HCT116 (cell line): ENCODE measurements around the gene RAP1GAP2.

Experiments
- EZH2 ChIP-seq: fragments of 200-600 bp; sonication (generic); IDR thresholded peaks from 2 replicates; pipeline ENCODE4 v1.6.1; 2017; ENCODE audit warnings: antibody characterized with exemption, mixed run types
- POLR2A ChIP-seq: IDR thresholded peaks from 2 replicates; pipeline ENCODE4 v1.7.0; 2011; ENCODE audit warnings: borderline replicate concordance; ENCODE audit not compliant: insufficient read depth, insufficient read length; ENCODE audit errors: extremely low read depth
- POLR2AphosphoS5 ChIP-seq: IDR thresholded peaks from 2 replicates; pipeline ENCODE4 v1.6.1; 2011; ENCODE audit warnings: mild to moderate bottlenecking, low read depth, low read length, moderate library complexity
- SIN3A ChIP-seq: IDR thresholded peaks from 2 replicates; pipeline ENCODE4 v1.6.1; 2012; ENCODE audit warnings: low read depth
- SP1 ChIP-seq: IDR thresholded peaks from 2 replicates; pipeline ENCODE4 v1.6.1; 2012; ENCODE audit warnings: low read depth
- TCF7L2 ChIP-seq: IDR thresholded peaks from 2 replicates; pipeline ENCODE4 v1.7.0; 2011; ENCODE audit warnings: borderline replicate concordance, inconsistent platforms; ENCODE audit not compliant: insufficient read depth, insufficient read length; ENCODE audit errors: extremely low read depth
- TF ChIP-seq, protein P1 (sequence below), 3 experiments: fragments of 200-600 bp in 1 of 3; sonication (generic) in 1 of 3; IDR thresholded peaks in 2 of 3; conservative IDR thresholded peaks in 1 of 3; 2 replicates each; pipeline ENCODE4 v1.5.1; 2012 to 2017; ENCODE audit warnings: low read depth in 2 of 3, low read length in 2 of 3, antibody characterized with exemption in 1 of 3, borderline replicate concordance in 1 of 3, control low read depth in 1 of 3, mild to moderate bottlenecking in 1 of 3, mixed read lengths in 1 of 3, mixed run types in 1 of 3, moderate library complexity in 1 of 3; ENCODE audit not compliant: insufficient read depth in 1 of 3
- TF ChIP-seq, protein P2 (sequence below): IDR thresholded peaks from 2 replicates; pipeline ENCODE4 v1.6.1; 2012; ENCODE audit warnings: low read depth
- TF ChIP-seq, protein P3 (sequence below): IDR thresholded peaks from 2 replicates; pipeline ENCODE4 v1.6.1; 2012
- TF ChIP-seq, protein P4 (sequence below): IDR thresholded peaks from 2 replicates; pipeline ENCODE4 v1.6.1; 2012

DNA sequence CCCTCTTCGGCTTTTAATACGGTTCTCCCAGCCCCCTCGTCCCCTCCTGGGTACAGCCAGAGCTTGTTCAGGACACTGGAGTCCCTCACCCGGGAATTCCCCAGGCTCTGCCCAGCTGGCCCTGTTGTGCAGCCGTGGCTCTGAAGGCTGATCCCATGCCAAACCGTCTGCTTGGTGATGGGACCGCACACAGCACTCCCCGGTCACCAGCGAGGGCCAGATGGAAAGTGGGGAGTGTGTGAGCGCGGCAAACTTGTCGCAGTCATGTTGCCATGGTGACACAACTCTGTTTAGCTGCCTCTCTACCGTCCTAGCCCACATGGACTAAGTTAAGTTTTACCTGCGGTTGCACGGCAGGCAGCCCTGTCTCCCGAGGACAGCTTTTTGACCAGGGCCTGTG, 107.9 kb downstream of the RAP1GAP2 start:
- TF ChIP-seq, protein P1, sequence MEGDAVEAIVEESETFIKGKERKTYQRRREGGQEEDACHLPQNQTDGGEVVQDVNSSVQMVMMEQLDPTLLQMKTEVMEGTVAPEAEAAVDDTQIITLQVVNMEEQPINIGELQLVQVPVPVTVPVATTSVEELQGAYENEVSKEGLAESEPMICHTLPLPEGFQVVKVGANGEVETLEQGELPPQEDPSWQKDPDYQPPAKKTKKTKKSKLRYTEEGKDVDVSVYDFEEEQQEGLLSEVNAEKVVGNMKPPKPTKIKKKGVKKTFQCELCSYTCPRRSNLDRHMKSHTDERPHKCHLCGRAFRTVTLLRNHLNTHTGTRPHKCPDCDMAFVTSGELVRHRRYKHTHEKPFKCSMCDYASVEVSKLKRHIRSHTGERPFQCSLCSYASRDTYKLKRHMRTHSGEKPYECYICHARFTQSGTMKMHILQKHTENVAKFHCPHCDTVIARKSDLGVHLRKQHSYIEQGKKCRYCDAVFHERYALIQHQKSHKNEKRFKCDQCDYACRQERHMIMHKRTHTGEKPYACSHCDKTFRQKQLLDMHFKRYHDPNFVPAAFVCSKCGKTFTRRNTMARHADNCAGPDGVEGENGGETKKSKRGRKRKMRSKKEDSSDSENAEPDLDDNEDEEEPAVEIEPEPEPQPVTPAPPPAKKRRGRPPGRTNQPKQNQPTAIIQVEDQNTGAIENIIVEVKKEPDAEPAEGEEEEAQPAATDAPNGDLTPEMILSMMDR (IDR thresholded peaks at IDR 0.05 in 2 of 3, conservative IDR thresholded peaks at IDR 0.05 in 1 of 3; ENCODE audit: borderline replicate concordance in 1 of 3, insufficient read depth in 1 of 3, low read depth in 2 of 3, low read length in 2 of 3), result no peak
- TF ChIP-seq POLR2A (no peak), SIN3A (no peak), POLR2AphosphoS5 (no peak), SP1 (no peak), TCF7L2 (no peak), EZH2 (no peak)
- TF ChIP-seq, protein P2, sequence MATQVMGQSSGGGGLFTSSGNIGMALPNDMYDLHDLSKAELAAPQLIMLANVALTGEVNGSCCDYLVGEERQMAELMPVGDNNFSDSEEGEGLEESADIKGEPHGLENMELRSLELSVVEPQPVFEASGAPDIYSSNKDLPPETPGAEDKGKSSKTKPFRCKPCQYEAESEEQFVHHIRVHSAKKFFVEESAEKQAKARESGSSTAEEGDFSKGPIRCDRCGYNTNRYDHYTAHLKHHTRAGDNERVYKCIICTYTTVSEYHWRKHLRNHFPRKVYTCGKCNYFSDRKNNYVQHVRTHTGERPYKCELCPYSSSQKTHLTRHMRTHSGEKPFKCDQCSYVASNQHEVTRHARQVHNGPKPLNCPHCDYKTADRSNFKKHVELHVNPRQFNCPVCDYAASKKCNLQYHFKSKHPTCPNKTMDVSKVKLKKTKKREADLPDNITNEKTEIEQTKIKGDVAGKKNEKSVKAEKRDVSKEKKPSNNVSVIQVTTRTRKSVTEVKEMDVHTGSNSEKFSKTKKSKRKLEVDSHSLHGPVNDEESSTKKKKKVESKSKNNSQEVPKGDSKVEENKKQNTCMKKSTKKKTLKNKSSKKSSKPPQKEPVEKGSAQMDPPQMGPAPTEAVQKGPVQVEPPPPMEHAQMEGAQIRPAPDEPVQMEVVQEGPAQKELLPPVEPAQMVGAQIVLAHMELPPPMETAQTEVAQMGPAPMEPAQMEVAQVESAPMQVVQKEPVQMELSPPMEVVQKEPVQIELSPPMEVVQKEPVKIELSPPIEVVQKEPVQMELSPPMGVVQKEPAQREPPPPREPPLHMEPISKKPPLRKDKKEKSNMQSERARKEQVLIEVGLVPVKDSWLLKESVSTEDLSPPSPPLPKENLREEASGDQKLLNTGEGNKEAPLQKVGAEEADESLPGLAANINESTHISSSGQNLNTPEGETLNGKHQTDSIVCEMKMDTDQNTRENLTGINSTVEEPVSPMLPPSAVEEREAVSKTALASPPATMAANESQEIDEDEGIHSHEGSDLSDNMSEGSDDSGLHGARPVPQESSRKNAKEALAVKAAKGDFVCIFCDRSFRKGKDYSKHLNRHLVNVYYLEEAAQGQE, result no peak
- TF ChIP-seq, protein P3, sequence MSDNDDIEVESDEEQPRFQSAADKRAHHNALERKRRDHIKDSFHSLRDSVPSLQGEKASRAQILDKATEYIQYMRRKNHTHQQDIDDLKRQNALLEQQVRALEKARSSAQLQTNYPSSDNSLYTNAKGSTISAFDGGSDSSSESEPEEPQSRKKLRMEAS, result no peak
- TF ChIP-seq, protein P4, sequence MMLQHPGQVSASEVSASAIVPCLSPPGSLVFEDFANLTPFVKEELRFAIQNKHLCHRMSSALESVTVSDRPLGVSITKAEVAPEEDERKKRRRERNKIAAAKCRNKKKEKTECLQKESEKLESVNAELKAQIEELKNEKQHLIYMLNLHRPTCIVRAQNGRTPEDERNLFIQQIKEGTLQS, result no peak
